Dedifferentiated amniotic fluid mesenchymal stem cell (primary cell): Measurements from ENCODE around the gene TRPM6.
A peak's percentile ranks its signal among the peaks of the same experiment; 100 is the strongest.
"Not testable (repeated sequence)": the region's sequence is repeated elsewhere in the genome, so short reads cannot be mapped to it uniquely, and the experiment has no call there.

Experiments
- DNase-seq: peaks from one replicate; pipeline ENCODE4 v3.0.0-alpha.2; 2016; ENCODE audit errors: extremely low spot score

TRPM6 gene, protein sequence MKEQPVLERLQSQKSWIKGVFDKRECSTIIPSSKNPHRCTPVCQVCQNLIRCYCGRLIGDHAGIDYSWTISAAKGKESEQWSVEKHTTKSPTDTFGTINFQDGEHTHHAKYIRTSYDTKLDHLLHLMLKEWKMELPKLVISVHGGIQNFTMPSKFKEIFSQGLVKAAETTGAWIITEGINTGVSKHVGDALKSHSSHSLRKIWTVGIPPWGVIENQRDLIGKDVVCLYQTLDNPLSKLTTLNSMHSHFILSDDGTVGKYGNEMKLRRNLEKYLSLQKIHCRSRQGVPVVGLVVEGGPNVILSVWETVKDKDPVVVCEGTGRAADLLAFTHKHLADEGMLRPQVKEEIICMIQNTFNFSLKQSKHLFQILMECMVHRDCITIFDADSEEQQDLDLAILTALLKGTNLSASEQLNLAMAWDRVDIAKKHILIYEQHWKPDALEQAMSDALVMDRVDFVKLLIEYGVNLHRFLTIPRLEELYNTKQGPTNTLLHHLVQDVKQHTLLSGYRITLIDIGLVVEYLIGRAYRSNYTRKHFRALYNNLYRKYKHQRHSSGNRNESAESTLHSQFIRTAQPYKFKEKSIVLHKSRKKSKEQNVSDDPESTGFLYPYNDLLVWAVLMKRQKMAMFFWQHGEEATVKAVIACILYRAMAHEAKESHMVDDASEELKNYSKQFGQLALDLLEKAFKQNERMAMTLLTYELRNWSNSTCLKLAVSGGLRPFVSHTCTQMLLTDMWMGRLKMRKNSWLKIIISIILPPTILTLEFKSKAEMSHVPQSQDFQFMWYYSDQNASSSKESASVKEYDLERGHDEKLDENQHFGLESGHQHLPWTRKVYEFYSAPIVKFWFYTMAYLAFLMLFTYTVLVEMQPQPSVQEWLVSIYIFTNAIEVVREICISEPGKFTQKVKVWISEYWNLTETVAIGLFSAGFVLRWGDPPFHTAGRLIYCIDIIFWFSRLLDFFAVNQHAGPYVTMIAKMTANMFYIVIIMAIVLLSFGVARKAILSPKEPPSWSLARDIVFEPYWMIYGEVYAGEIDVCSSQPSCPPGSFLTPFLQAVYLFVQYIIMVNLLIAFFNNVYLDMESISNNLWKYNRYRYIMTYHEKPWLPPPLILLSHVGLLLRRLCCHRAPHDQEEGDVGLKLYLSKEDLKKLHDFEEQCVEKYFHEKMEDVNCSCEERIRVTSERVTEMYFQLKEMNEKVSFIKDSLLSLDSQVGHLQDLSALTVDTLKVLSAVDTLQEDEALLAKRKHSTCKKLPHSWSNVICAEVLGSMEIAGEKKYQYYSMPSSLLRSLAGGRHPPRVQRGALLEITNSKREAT (N-terminal part only)

GRCh38 chr9:74887041-74887980, at the start of gene TRPM6:
Gene TRPM6, minus strand, starts transcription at chr9:74887921. Its CDS starts 65 bp downstream, at chr9:74887856.
- peak; percentile 63 for DNase-seq

GRCh38 chr9:74935008-74935407, 47.3 kb upstream of the TRPM6 start:
- DNase-seq: no peak

GRCh38 chr9:74921737-74922136, 34.0 kb upstream of the TRPM6 start:
- no peak for DNase-seq

GRCh38 chr9:74920944-74921626, 33.4 kb upstream of the TRPM6 start:
- DNase-seq: no peak

DNA sequence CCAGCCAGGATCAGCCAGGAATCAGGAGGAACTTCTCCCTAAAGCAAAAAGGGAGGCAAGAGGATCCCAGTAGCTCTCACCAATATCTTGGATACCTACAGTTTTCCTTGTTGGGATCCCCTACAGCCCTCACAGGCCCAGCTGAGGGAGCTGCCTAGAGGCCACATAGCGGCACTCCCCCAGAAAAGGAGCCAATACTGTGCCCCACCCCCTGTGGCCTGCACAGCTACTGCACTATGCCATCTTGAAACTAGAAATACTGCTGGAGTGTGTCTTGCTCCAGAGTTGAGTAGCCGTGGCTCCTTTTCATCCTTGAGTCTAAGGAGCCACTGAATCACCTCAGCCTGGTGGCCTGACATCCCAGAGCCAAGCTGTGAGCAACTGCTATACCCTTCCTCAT, 22.3 kb upstream of the TRPM6 start:
- DNase-seq: no peak

DNA sequence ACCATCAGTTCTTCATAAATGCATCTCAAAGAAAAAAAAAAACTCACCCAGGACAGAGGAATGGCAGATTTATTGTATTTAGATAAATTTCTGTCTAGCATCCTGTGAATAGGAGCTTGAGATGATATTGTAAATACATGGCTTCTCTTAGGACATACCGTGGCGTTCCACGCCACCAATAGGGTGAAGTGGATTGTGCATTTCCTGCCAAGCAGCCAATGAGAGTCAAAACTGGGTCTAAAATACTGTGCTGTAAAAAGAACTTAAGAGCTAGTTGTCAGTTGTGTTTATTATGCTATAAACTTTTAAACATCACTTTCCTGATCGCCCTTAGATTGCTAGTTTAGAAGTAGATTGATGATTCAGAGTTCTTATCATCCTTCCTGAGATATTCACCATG, 20.9 kb upstream of the TRPM6 start:
- DNase-seq: no peak

DNA sequence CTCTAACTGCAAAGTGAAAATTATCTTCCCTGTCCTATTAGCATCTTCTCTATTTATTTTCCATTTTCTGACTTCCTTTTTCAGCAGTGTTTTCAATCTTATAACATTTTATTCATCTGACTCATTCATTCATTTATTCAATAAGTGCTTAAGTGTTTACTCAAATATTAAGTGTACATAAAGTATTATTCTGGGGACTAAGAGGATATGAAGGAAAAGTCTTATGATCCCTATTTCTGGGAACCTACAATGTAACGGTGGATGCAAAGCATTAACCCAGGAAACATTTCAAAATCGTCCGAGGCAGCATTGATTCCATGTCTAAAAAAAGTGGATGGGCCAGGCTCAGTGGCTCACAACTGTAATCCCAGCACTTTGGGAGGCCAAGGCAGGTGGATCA, 19.4 kb upstream of the TRPM6 start:
- no peak for DNase-seq

GRCh38 chr9:74901001-74901400, 13.3 kb upstream of the TRPM6 start:
- DNase-seq: no peak

- not testable (repeated sequence) for DNase-seq
Measured at GRCh38 chr9:74888449-74888848, 728 bp upstream of the TRPM6 start.

- DNase-seq: no peak
Measured at GRCh38 chr9:74887981-74888370, 255 bp upstream of the TRPM6 start.

- DNase-seq: no peak
Measured at GRCh38 chr9:74876382-74876949, 11.3 kb downstream of the TRPM6 start.

DNA sequence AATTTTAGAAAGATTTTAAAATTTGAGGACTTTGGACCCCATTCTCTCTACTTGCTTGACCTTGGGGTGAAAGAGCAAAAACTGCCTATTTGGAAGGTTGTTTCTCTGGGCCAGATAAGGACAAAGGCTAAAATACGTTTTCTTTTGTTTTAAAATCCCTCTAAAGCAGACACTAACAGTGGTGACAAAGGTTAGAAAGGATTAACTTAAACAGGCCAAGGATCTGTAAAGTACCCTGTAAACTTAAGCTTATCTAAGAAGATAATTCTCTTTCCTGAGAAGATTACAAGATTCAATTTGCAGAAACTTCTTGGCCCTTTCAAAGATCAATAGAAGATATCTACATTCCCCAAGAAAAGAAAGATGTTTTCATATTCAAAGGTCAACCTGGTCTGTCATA, 12.1 kb downstream of the TRPM6 start:
- no peak for DNase-seq

- no peak for DNase-seq
Measured at GRCh38 chr9:74874220-74874619, 13.5 kb downstream of the TRPM6 start.

DNA sequence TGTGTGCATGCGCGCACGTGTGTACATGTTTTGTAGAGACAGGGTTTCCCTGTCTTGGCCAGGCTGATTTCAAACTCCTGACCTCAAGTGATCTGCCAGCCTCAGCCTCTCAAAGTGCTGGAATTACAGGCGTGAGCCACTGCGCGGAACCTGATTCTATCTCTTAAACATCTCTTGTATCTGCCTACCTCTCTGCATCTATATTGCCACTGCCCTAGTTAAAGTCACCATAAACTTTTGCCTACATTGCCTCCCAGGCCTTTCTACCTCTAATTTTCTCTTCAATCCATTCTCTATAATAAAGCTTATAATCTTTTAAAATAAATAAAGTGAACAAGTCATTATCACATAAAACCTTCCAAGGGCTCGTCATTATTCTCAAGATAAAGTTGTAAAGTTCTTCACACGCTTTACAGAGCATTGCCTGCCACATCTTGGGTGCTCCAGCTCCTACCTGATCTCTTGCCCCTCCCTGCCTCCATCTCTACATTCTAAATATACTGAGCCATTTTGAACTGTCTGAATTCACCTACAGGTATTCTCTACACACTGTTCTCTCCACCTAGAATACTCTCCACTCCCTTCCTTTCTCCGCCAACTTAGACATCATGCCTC, 15.0 kb downstream of the TRPM6 start:
- DNase-seq: no peak

DNA sequence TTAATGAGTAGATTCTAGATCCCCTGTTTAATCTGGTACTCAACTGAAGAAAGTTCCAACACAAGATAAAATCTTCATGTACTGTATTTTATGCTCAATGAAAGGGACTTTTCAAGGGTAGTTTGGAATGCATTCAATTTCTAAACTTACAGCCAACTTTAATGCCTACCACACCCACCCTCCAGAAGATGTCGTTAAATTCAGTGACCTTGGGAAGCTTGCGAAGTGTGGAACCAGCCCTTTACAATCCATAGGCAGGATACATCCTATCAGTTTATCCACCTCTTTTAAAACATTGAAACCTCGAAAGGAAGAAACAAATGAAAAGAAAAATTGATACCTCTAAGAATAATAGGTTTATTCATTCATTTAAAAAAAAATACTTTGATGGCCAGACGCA, 20.2 kb downstream of the TRPM6 start:
- no peak for DNase-seq

- no peak for DNase-seq
Measured at GRCh38 chr9:74865177-74865576, 22.5 kb downstream of the TRPM6 start.

GRCh38 chr9:74861773-74862474, 25.8 kb downstream of the TRPM6 start:
- DNase-seq: no peak

DNA sequence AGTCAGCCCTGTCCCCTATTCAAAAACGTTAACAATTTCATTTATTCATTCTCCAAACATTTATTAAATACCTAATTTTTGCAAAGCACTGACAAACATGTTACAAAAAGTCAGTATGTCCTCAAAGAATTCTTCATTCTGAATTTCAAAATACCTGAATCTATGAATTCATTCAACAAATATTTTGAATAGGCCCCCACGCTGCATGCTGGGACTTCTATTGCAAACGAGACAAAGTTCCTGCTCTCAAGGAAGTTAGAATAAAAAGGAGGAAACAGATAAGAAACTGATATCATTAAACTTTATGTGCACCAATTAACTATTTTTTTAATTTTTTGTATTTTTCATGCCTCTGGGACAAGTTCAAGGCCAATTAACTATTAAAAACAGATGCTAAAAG, 26.6 kb downstream of the TRPM6 start:
- DNase-seq: no peak

GRCh38 chr9:74860247-74860646, 27.5 kb downstream of the TRPM6 start:
- not testable (repeated sequence) for DNase-seq
